IMR-90 (cell line): ENCODE data around the gene SLC4A7. TPM values are rescaled to one million over a fixed set of nuclear protein-coding genes. Genes with fewer than 3 reads are reported as not detected.

Experiments
- ATAC-seq: fragments of 200-7000 bp; cut with Tn5 transposase; 2 replicates; pipeline ENCODE4 v1.9.1; 2020; ENCODE audit warnings: low read depth, mild to moderate bottlenecking, moderate library complexity
- BruUV-seq: library from RNA; stranded (reverse); fragments of 400-500 nt; replicated peaks from 2 replicates; lab custom pipeline; 2021; lab: Mats Ljungman, UMichigan
- CTCF ChIA-PET: fragments of 300-600 bp; formaldehyde crosslinking; extraction: SDS; loops from one replicate; lab custom pipeline; 2021; ENCODE audit warnings: antibody characterized with exemption; lab: Yijun Ruan, JAX
- POLR2A ChIA-PET: fragments of 300-600 bp; sonication (Branson Sonifier 250); formaldehyde crosslinking; loops from one replicate; lab custom pipeline; 2022; ENCODE audit warnings: antibody characterized with exemption; ENCODE audit not compliant: unreplicated experiment; lab: Charles Lee
- DNase-seq: peaks from one replicate; pipeline ENCODE4 v3.0.0; 2013
- H2AFZ ChIP-seq: replicated peaks from 2 replicates; pipeline ENCODE3; 2013; ENCODE audit warnings: low read length, mild to moderate bottlenecking; ENCODE audit not compliant: poor library complexity
- H2AK5ac ChIP-seq: 2 replicates; pipeline ENCODE4 v1.6.1; 2013; ENCODE audit warnings: low read depth, low read length, inconsistent platforms
- H2AK9ac ChIP-seq: replicated peaks from 2 replicates; pipeline ENCODE3; 2013; ENCODE audit warnings: mild to moderate bottlenecking, low read depth, low read length, moderate library complexity; ENCODE audit not compliant: poor library complexity
- H2BK120ac ChIP-seq: 2 replicates; pipeline ENCODE4 v1.6.1; 2013; ENCODE audit warnings: low read depth, low read length, inconsistent platforms
- H2BK15ac ChIP-seq: 3 replicates; pipeline ENCODE4 v1.6.1; 2013; ENCODE audit warnings: low read depth, low read length, inconsistent platforms
- H2BK20ac ChIP-seq: 2 replicates; pipeline ENCODE4 v1.6.1; 2013; ENCODE audit warnings: low read depth, mild to moderate bottlenecking, inconsistent platforms, low read length, moderate library complexity
- H2BK5ac ChIP-seq: 2 replicates; pipeline ENCODE4 v1.6.1; 2013; ENCODE audit warnings: mild to moderate bottlenecking, low read depth, low read length, inconsistent platforms; ENCODE audit not compliant: poor library complexity, severe bottlenecking
- H3K14ac ChIP-seq: replicated peaks from 2 replicates; pipeline ENCODE4 v1.6.1; 2013; ENCODE audit warnings: low read depth, low read length, inconsistent platforms
- H3K18ac ChIP-seq: 2 replicates; pipeline ENCODE4 v1.6.1; 2013; ENCODE audit warnings: low read depth, low read length, control low read depth
- H3K23ac ChIP-seq: 2 replicates; pipeline ENCODE4 v1.6.1; 2013; ENCODE audit warnings: low read depth, low read length, inconsistent platforms
- H3K27ac ChIP-seq: 2 replicates; pipeline ENCODE4 v1.5.1; 2013; ENCODE audit warnings: mild to moderate bottlenecking, control low read depth, low read length; ENCODE audit not compliant: insufficient read depth
- H3K27me3 ChIP-seq: 2 replicates; pipeline ENCODE4 v1.6.1; 2013; ENCODE audit warnings: low read length; ENCODE audit not compliant: control insufficient read depth, insufficient read depth
- H3K36me3 ChIP-seq: 2 replicates; pipeline ENCODE4 v1.6.1; 2013; ENCODE audit warnings: low read length, mixed read lengths; ENCODE audit not compliant: control insufficient read depth, insufficient read depth
- H3K4ac ChIP-seq: 2 replicates; pipeline ENCODE4 v1.6.1; 2013; ENCODE audit warnings: low read depth, low read length, inconsistent platforms
- H3K4me1 ChIP-seq: 2 replicates; pipeline ENCODE4 v1.6.1; 2013; ENCODE audit warnings: low read length, mixed read lengths; ENCODE audit not compliant: control insufficient read depth, insufficient read depth
- H3K4me2 ChIP-seq: 2 replicates; pipeline ENCODE4 v1.6.1; 2013; ENCODE audit warnings: low read depth, mild to moderate bottlenecking, control low read depth, low read length, moderate library complexity
- H3K4me3 ChIP-seq: 2 replicates; pipeline ENCODE4 v1.5.1; 2013; ENCODE audit warnings: low read depth, mild to moderate bottlenecking, control low read depth, low read length, moderate library complexity; ENCODE audit not compliant: insufficient read depth
- H3K56ac ChIP-seq: 2 replicates; pipeline ENCODE4 v1.6.1; 2013; ENCODE audit warnings: low read length, inconsistent platforms; ENCODE audit not compliant: insufficient read depth; ENCODE audit errors: extremely low read depth
- H3K79me1 ChIP-seq, 2 experiments: 2 replicates each; pipeline ENCODE4 v1.6.1; 2013; ENCODE audit warnings: low read length in 2 of 2, inconsistent platforms in 1 of 2, low read depth in 1 of 2
- H3K9ac ChIP-seq: 2 replicates; pipeline ENCODE4 v1.6.1; 2013; ENCODE audit warnings: low read depth, low read length, control low read depth
- H3K9me1 ChIP-seq: 2 replicates; pipeline ENCODE4 v1.6.1; 2013; ENCODE audit warnings: low read length, inconsistent platforms; ENCODE audit not compliant: insufficient read depth
- H3K9me3 ChIP-seq: 2 replicates; pipeline ENCODE4 v1.6.1; 2013; ENCODE audit warnings: low read length; ENCODE audit not compliant: control insufficient read depth, insufficient read depth
- H4K20me1 ChIP-seq: 2 replicates; pipeline ENCODE4 v1.6.1; 2013; ENCODE audit warnings: low read length, inconsistent platforms; ENCODE audit not compliant: insufficient read depth
- H4K5ac ChIP-seq: 2 replicates; pipeline ENCODE4 v1.6.1; 2013; ENCODE audit warnings: mild to moderate bottlenecking, low read depth, low read length, control low read depth
- H4K8ac ChIP-seq, 2 experiments: 2 replicates each; pipeline ENCODE4 v1.6.1; 2013; ENCODE audit warnings: low read depth in 2 of 2, low read length in 2 of 2, control low read depth in 1 of 2, inconsistent platforms in 1 of 2
- H4K91ac ChIP-seq: 2 replicates; pipeline ENCODE4 v1.6.1; 2013; ENCODE audit warnings: low read depth, low read length, inconsistent platforms; ENCODE audit not compliant: insufficient read depth
- MAFK ChIP-seq: IDR thresholded peaks from 2 replicates; pipeline ENCODE4 v1.6.1; 2012; ENCODE audit warnings: low read depth, low read length, improper control_type of control experiment
- RFX5 ChIP-seq: IDR thresholded peaks from 2 replicates; pipeline ENCODE4 v1.8.0; 2012; ENCODE audit warnings: low read depth, mild to moderate bottlenecking, low read length, moderate library complexity
- WGBS, 2 experiments: methylation state at CpG; one replicate each; pipeline versions ENCODE4 v1.1.5 to v1.1.7; 2013; ENCODE audit warnings: missing lambda C conversion rate in 2 of 2; ENCODE audit not compliant: insufficient read length in 1 of 2; ENCODE audit errors: extremely low coverage in 2 of 2; 5-methylcytosine and 5-hydroxymethylcytosine counted together
- dilution Hi-C: fragments of 300-500 bp; cut with HindIII; formaldehyde crosslinking; loops from one replicate; pipeline ENCODE4 v1.14.3; 2018; ENCODE audit warnings: low sequenced_read_pairs; ENCODE audit not compliant: unreplicated experiment
- in situ Hi-C: fragments of 300-500 bp; cut with MboI; formaldehyde crosslinking; loops from 3 replicates; pipeline ENCODE4 v1.14.3; 2019; ENCODE audit warnings: low sequenced_read_pairs, inconsistent platforms, mixed read lengths
- intact Hi-C: fragments of 100-400 bp; cut with micrococcal nuclease; formaldehyde crosslinking; loops from 2 replicates; pipeline ENCODE4 v1.10.0; 2022
- polyA plus RNA-seq, 3 experiments: library from polyadenylated mRNA; depleted of rRNA; stranded (reverse); fragments of >200 nt; gene quantifications; 2 replicates each; pipeline ENCODE4 v1.2.3, GENCODE V29; 2012; ENCODE audit warnings: low replicate concordance in 1 of 3
- total RNA-seq: library from RNA; depleted of rRNA; stranded (reverse); fragments of >200 nt; gene quantifications from 2 replicates; pipeline ENCODE4 v1.2.3, GENCODE V29; 2012
- TF ChIP-seq, protein P1 (sequence below): fragments of 150-350 bp; IDR thresholded peaks from 2 replicates; pipeline ENCODE4 v1.6.1; 2016; ENCODE audit warnings: low read depth, mild to moderate bottlenecking, low read length, moderate library complexity, borderline replicate concordance

Gene SLC4A7
- total and polyA plus RNA-seq, 2 of the 4 experiments (the other 2 are of a cell fraction), result 17.7 to 50.4 TPM

DNA sequence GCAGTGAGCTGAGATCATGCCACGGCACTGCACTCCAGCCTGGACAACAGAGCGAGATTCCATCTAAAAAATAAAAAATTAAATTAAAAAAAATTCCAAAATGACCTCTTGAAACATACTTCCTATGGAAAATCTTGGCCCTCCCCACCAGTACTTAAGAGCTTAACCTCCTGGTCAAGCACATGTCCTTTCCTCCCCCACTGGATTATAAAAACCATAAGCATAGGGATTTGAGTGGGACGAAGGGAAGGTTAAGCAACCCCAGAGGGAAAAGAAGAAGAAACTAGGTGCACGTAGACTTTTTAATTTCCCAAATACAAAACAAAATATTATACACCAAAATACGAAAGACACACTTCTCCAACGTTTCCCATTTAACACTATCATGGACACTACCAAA lies 25.3 kb downstream of the SLC4A7 start:
- ChIA-PET CTCF (interaction anchor here (1.0 kb wide), 1 partner anchor 222 kb away, joined by 3 read pairs; no protein-coding TSS in a partner anchor), POLR2A (no interaction called here)
- Histone ChIP-seq H3K4me1 (no peaks in the 10 kb centered on the region; the same call in 1 of the 2 replicates), H3K79me1 (peaks cover 23 to 47% of the 10 kb centered on the region in 2 experiments), H4K5ac (no peak overlapping the region), H2BK20ac (no peak overlapping the region), H3K4ac (no peak overlapping the region), H2AFZ (no peak overlapping the region), H3K9ac (no peak overlapping the region), H4K91ac (no peak overlapping the region), H3K4me3 (no peak overlapping the region), H3K18ac (no peak overlapping the region), H2BK15ac (no peak overlapping the region), H2BK5ac (no peak overlapping the region), H3K14ac (no peak overlapping the region), H2AK9ac (no peak overlapping the region), H2AK5ac (no peak overlapping the region), H3K23ac (no peak overlapping the region), H3K27ac (no peak overlapping the region), H2BK120ac (no peak overlapping the region), H3K36me3 (peaks cover 3% of the 10 kb centered on the region), H4K8ac (no peak overlapping the region), H3K9me1 (peaks cover 2% of the 10 kb centered on the region; the same call in 1 of the 2 replicates), H4K20me1 (peaks cover 59% of the 10 kb centered on the region), H3K9me3 (no peaks in the 10 kb centered on the region), H3K4me2 (no peak overlapping the region), H3K27me3 (no peaks in the 10 kb centered on the region), H3K56ac (no peak overlapping the region)
- in situ Hi-C loops (no loop called here), intact Hi-C loops (no loop called here), dilution Hi-C loops (no loop called here)
- 100% methylated on average over 2 of the region's 6 CpGs; no CpG with 5 or more reads in 1 of the 2 experiments for WGBS, 2 experiments
- no TSS peak for BruUV-seq
- ATAC-seq (no peak), DNase-seq (no peak)
- TF ChIP-seq RFX5 (no peak), MAFK (no peak)
- TF ChIP-seq, protein P1, sequence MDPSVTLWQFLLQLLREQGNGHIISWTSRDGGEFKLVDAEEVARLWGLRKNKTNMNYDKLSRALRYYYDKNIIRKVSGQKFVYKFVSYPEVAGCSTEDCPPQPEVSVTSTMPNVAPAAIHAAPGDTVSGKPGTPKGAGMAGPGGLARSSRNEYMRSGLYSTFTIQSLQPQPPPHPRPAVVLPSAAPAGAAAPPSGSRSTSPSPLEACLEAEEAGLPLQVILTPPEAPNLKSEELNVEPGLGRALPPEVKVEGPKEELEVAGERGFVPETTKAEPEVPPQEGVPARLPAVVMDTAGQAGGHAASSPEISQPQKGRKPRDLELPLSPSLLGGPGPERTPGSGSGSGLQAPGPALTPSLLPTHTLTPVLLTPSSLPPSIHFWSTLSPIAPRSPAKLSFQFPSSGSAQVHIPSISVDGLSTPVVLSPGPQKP, result no peak
